Subcutaneous adipose tissue (tissue), 4 donors: ENCODE measurements around the gene THSD4. TPM values are rescaled to one million over a fixed set of nuclear protein-coding genes. Genes with fewer than 3 reads are reported as not detected.

ENCODE experiments used
- total RNA-seq, 4 donors: library from RNA; depleted of rRNA; stranded (reverse); fragments of >200 nt; gene quantifications; one replicate each; pipeline ENCODE4 v1.1.0, GENCODE V29; 2016
- TF ChIP-seq, protein P1 (sequence below): fragments of 450-650 bp; IDR thresholded peaks from one replicate; pipeline ENCODE4 v1.5.1; 2016; ENCODE audit warnings: low read depth, mild to moderate bottlenecking, control low read depth, antibody characterized with exemption, moderate library complexity

THSD4 gene
- total RNA-seq, 4 donors from 2014 or later: 0.17 to 0.94 (median 0.63) TPM

DNA sequence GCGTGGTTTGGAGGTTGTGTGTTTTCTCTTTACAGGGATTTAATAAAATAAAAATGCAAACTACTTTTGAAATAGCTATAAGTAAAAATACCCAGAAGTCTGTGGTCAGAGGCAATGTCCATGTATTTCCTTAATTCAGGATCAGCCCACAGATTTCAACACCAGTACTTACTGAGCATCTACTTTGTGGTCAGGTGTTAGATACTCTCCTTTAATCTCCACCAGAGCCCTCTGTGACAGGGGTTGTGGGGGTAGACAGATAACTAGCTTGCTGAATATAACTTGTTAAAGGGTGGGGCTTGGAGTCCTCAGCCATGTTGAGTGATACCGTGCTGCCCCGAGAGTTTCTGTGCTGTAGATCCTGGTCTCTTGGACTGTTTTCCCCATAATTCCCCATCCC is 451.0 kb downstream of the THSD4 start:
- TF ChIP-seq, protein P1, sequence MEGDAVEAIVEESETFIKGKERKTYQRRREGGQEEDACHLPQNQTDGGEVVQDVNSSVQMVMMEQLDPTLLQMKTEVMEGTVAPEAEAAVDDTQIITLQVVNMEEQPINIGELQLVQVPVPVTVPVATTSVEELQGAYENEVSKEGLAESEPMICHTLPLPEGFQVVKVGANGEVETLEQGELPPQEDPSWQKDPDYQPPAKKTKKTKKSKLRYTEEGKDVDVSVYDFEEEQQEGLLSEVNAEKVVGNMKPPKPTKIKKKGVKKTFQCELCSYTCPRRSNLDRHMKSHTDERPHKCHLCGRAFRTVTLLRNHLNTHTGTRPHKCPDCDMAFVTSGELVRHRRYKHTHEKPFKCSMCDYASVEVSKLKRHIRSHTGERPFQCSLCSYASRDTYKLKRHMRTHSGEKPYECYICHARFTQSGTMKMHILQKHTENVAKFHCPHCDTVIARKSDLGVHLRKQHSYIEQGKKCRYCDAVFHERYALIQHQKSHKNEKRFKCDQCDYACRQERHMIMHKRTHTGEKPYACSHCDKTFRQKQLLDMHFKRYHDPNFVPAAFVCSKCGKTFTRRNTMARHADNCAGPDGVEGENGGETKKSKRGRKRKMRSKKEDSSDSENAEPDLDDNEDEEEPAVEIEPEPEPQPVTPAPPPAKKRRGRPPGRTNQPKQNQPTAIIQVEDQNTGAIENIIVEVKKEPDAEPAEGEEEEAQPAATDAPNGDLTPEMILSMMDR: no peak

DNA sequence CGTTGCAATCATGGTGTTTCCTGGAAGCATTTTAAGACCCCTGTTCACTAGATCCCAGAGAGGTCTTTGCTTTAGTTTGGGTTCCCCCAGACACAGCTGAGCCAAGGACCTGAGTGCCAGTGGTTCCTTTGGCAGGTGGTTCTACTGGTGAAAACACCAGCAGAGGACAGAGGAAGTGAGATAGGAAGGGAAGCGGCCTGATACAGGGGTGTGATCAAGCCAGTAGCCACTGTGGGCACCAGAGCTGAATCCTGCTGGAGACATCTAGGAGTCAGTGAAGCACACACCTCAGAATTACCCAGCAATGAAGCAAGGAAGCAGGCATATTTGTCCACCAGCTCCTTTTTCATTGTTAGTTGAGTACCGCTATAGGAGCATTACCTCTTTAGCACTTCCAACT is 451.9 kb downstream of the THSD4 start:
- TF ChIP-seq, protein P1: no peak

DNA sequence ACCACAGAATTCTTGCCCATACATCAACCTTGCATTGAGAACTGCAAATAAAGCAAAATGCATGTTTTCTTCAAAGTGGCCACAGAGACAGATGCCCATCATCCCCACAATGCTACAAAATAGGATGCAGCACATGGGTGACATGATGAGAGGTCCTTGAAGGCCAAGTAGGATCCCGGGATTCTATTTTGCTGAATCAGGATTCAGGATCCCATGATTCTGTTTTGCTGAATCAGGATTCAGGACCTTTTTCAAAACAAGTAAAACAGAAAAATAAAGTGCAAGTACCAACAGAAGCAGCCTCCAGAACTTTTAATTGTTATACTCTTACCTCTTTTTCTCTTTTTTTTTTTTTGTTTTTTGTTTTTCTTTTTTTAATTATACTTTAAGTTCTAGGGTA is 453.0 kb downstream of the THSD4 start:
- TF ChIP-seq, protein P1: no peak

DNA sequence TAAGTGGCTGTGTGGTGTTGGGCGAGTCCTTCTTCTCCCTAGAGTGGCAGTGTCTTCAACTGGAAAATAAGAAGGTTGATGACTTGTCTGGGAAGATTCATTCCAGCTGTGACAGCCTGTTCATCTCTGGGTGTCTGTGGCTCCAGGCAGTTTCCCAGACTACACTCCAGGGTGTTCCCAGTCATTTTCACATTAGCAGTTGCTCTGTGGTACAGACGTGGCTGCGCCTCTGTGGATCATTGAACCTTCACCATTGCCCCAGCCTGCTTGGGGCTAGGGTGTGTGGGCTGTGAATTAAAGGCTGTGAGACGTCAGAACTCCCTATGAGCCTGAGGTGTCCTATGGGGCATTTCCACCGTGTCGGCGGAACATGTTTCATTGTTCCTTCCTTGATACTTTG is 455.5 kb downstream of the THSD4 start:
- TF ChIP-seq, protein P1: no peak

DNA sequence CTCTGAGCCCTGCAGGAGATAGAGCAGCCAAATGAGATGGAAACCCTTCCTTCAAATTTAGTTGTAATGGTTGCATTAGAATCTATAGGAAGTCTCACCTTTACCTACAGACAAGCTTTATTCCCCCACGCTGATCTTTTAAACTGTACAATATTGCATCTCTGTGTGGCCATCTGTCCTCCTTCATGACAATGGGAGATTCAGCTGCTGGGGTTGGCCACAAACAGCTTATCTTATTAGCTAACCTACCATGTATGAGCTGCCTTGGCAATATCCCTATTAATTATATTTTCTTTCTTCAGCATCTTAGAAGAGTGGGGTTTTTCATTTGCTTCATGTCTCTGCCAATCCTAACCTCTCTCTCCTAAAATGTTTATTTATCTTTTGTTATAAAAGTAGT is 456.4 kb downstream of the THSD4 start:
- TF ChIP-seq, protein P1: no peak

DNA sequence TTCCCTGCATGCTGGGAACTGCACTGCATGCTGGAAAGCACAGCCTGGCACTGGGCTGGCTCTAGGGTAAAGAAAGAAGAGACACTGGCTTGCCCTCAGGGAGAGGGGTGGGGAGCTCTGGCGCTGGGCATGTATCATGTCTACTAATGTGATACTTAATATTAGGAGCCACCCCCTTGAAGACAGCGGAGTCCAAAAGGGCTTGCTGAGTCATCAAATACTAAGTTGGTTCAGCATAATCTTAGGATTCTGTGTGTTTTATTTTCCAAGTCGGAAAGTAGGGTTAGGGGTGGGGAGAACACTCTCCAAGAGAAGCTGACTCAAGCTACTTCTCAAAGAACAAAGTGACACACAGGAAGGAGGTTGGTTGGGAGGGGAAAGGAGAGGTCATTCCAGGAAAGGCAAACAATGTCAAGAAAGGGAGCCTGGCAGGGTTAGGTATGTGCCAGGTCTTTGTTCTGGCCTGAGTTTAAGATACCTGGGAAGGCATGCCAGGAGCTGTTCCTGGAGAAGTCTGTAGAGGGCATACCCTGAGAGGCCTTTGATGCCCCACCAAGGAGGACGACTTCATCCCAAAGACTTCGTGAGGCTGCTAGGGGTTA is 457.3 kb downstream of the THSD4 start:
- TF ChIP-seq, protein P1: no peak

DNA sequence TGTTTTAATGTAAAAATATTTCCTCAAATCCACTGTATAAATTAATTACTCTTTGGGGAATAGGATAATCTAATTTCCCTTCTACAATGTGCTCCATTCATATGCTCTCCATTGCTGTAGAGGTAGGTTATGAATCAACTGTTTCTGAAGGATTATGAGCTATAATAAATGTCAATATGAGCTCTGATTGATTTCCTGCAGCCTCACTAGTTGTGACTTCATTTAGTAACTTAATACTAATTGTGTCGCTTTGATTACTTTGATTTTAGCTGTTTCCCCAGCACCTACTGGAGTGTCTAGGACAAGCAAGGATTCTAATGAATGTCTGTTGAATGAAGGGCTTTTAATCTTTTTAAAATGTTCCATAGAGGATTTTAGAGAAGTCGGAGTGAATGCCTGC is 458.3 kb downstream of the THSD4 start:
- TF ChIP-seq, protein P1: no peak
